ENCODE measurements around the gene PPDPF. TPM values are rescaled to one million over a fixed set of nuclear protein-coding genes. Genes with fewer than 3 reads are reported as not detected.

PPDPF gene
- total and polyA plus RNA-seq, 2 donors (not counting 1 experiment from before 2014, with no cell fraction given): 93.5 to 162 TPM

DNA sequence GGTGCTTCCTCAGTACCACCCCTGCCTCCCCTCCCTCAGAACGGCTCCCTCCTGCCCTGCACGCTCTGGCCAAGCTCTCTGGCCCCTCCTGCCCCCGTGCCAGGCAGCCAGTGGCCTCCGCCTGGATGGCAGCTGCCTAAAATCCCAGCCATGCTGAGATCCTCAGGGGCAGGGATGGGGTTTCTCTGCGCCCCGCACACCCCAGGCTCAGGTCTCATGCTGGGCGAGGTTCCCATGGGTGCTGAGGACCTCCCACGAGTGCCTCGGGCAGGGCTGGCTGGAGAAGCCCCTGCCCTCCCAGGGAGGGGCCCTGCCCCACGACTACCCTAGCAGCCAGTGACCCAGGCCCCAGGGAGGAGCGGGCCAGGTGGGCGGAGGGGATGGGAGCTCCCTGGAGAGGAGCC is 13.9 kb downstream of the PPDPF start:
- ChIA-PET POLR2A (no interaction called here), CTCF (no interaction called here)
- DNase-seq: no peak
- Histone ChIP-seq H3K4me2 (replicated peaks; ENCODE audit: low read depth, low read length, poor library complexity, severe bottlenecking) (no peak overlapping the region), H3K4me1 (ENCODE audit: control insufficient read depth in 2 of 2, insufficient read depth in 2 of 2, low read length in 2 of 2) (peaks cover 21 to 32% of the 10 kb centered on the region in 2 donors), H3K36me3 (replicated peaks in 1 of 2; ENCODE audit: control extremely low read depth in 1 of 2, control insufficient read depth in 1 of 2, extremely low read depth in 1 of 2, insufficient read depth in 2 of 2, low read length in 1 of 2) (no peaks in the 10 kb centered on the region), H4K20me1 (ENCODE audit: control insufficient read depth, insufficient read depth, low read length, poor library complexity, severe bottlenecking) (no peaks in the 10 kb centered on the region), H3K27me3 (replicated peaks in 1 of 4; ENCODE audit: control extremely low read depth in 1 of 4, control insufficient read depth in 3 of 4, insufficient read depth in 4 of 4, low read length in 3 of 4) (peaks cover 0 to 2% (median 0%) of the 10 kb centered on the region in 4 experiments), H3K4me3 (ENCODE audit: control extremely low read depth in 1 of 5, extremely low read depth in 1 of 5, insufficient read depth in 1 of 5, low read depth in 2 of 5, low read length in 4 of 5) (no peak overlapping the region), H2AFZ (ENCODE audit: insufficient read depth, low read depth, low read length, poor library complexity, severe bottlenecking) (no peak overlapping the region), H3K9ac (ENCODE audit: low read length) (no peak overlapping the region), H3K9me3 (ENCODE audit: control extremely low read depth in 1 of 3, control insufficient read depth in 2 of 3, insufficient read depth in 1 of 3, low read length in 2 of 3) (peaks cover 0 to 3% (median 0%) of the 10 kb centered on the region in 3 donors), H3K27ac (ENCODE audit: low read length in 2 of 2) (no peak overlapping the region), H3K79me2 (ENCODE audit: control insufficient read depth, insufficient read depth, low read length) (no peaks in the 10 kb centered on the region)
- H3K27me3 Mint-ChIP-seq: no peaks in the 10 kb centered on the region
- TF ChIP-seq, protein P1, sequence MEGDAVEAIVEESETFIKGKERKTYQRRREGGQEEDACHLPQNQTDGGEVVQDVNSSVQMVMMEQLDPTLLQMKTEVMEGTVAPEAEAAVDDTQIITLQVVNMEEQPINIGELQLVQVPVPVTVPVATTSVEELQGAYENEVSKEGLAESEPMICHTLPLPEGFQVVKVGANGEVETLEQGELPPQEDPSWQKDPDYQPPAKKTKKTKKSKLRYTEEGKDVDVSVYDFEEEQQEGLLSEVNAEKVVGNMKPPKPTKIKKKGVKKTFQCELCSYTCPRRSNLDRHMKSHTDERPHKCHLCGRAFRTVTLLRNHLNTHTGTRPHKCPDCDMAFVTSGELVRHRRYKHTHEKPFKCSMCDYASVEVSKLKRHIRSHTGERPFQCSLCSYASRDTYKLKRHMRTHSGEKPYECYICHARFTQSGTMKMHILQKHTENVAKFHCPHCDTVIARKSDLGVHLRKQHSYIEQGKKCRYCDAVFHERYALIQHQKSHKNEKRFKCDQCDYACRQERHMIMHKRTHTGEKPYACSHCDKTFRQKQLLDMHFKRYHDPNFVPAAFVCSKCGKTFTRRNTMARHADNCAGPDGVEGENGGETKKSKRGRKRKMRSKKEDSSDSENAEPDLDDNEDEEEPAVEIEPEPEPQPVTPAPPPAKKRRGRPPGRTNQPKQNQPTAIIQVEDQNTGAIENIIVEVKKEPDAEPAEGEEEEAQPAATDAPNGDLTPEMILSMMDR (IDR thresholded peaks at IDR 0.05): no peak
- TF ChIP-seq EZH2 (IDR thresholded peaks at IDR 0.05; ENCODE audit: borderline replicate concordance, insufficient read depth, low read depth, low read length, poor library complexity, severe bottlenecking): no peak
- 78% methylated on average over 12 of the region's 12 CpGs for WGBS (ENCODE audit: insufficient coverage)
- H3K4me3 Mint-ChIP-seq: no peak overlapping the region
- peaks cover 22% of the 10 kb centered on the region for H3K4me1 Mint-ChIP-seq
- no peak for ATAC-seq (ENCODE audit: low read depth)
- intact Hi-C loops (cut with micrococcal nuclease): no loop called here
- no peak overlapping the region for H3K27ac Mint-ChIP-seq
- H3K9me3 Mint-ChIP-seq (ENCODE audit: insufficient read depth): no peaks in the 10 kb centered on the region

DNA sequence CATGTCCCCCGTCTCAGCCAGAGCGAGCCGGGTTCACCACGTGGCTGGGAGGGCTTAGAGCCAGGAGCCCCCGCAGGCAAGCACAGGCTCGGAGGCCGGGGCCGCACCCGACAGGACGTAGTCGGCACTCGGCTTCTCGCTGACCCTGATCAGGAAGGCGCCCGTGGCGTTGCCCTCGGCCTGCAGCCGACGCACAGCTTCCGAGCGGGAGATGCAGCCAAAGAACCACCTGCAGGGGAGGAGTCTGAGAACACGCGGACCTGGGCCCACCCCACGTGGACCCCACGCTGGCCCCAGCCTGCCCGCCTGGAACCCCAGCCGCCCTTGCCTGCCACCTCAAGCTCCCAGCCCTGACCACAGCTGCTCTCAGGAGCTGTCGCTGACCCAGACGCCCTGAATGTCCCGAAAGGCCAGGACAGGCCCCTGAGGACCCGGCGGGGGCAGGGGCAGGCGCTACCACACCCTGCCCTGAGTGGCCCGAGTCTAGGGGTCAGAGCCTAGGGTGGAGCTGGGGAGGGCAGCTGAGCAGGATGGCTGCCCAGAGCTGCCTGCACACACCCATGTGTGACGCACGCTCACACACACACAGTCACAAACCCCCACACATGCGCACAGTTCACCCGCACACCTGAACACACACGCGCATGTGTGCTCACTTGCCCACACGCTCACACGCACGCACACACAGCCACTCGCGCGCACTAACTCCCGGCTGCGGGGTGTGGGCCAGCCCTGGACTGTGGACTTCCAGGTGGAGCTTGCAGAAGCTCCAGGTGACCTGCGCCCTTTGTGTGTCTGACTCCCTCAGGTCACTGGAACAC is 14.5 kb downstream of the PPDPF start:
- Mint-ChIP-seq H3K27ac (peak overlapping the region; percentile 26), H3K9me3 (ENCODE audit: insufficient read depth) (no peaks in the 10 kb centered on the region), H3K27me3 (no peaks in the 10 kb centered on the region), H3K4me3 (no peak overlapping the region), H3K4me1 (peaks cover 27% of the 10 kb centered on the region)
- Histone ChIP-seq H3K79me2 (ENCODE audit: control insufficient read depth, insufficient read depth, low read length) (no peaks in the 10 kb centered on the region), H3K4me1 (ENCODE audit: control insufficient read depth in 2 of 2, insufficient read depth in 2 of 2, low read length in 2 of 2) (peaks cover 21 to 33% of the 10 kb centered on the region in 2 donors), H3K27me3 (replicated peaks in 1 of 4; ENCODE audit: control extremely low read depth in 1 of 4, control insufficient read depth in 3 of 4, insufficient read depth in 4 of 4, low read length in 3 of 4) (no peaks in the 10 kb centered on the region), H3K4me2 (replicated peaks; ENCODE audit: low read depth, low read length, poor library complexity, severe bottlenecking) (no peak overlapping the region), H3K27ac (ENCODE audit: low read length in 2 of 2) (no peak overlapping the region), H4K20me1 (ENCODE audit: control insufficient read depth, insufficient read depth, low read length, poor library complexity, severe bottlenecking) (no peaks in the 10 kb centered on the region), H3K9me3 (ENCODE audit: control extremely low read depth in 1 of 3, control insufficient read depth in 2 of 3, insufficient read depth in 1 of 3, low read length in 2 of 3) (peaks cover 0 to 3% (median 0%) of the 10 kb centered on the region in 3 donors), H3K4me3 (ENCODE audit: control extremely low read depth in 1 of 5, extremely low read depth in 1 of 5, insufficient read depth in 1 of 5, low read depth in 2 of 5, low read length in 4 of 5) (no peak overlapping the region), H2AFZ (ENCODE audit: insufficient read depth, low read depth, low read length, poor library complexity, severe bottlenecking) (no peak overlapping the region), H3K9ac (ENCODE audit: low read length) (no peak overlapping the region), H3K36me3 (replicated peaks in 1 of 2; ENCODE audit: control extremely low read depth in 1 of 2, control insufficient read depth in 1 of 2, extremely low read depth in 1 of 2, insufficient read depth in 2 of 2, low read length in 1 of 2) (no peaks in the 10 kb centered on the region)
- WGBS (ENCODE audit: insufficient coverage): 85% methylated on average over 47 of the region's 49 CpGs
- intact Hi-C loops (cut with micrococcal nuclease): loop anchor here (5.0 kb wide), 2 partner anchors 202 to 422 kb away; partner anchors contain the start of genes LIME1, SLC2A4RG and UCKL1
- DNase-seq (no peak), ATAC-seq (ENCODE audit: low read depth) (no peak)
- POLR2A ChIA-PET: interaction anchor here (0.6 kb wide), 1 partner anchor 367 kb away, joined by 10 read pairs; no protein-coding TSS in a partner anchor
- TF ChIP-seq EZH2 (IDR thresholded peaks at IDR 0.05; ENCODE audit: borderline replicate concordance, insufficient read depth, low read depth, low read length, poor library complexity, severe bottlenecking): no peak
- TF ChIP-seq, protein P1 (IDR thresholded peaks at IDR 0.05): no peak
- CTCF ChIA-PET: interaction anchor here (2.2 kb wide), 1 partner anchor 438 kb away, joined by 8 read pairs; no protein-coding TSS in a partner anchor

All from B cell (primary cell).